OCI-LY7 (cell line): Measurements from ENCODE around the gene NIBAN1.

Source experiments
- EZH2phosphoT487 ChIP-seq: fragments of 200-600 bp; sonication (generic); IDR thresholded peaks from 2 replicates; pipeline ENCODE4 v1.6.1; 2018; ENCODE audit warnings: low read depth, borderline replicate concordance, mild to moderate bottlenecking, mixed run types, antibody characterized with exemption, low read length, moderate library complexity, mixed read lengths
- TF ChIP-seq, protein P1 (sequence below): fragments of 200-600 bp; sonication (generic); conservative IDR thresholded peaks from 2 replicates; pipeline ENCODE4 v1.5.1; 2014; ENCODE audit warnings: mild to moderate bottlenecking, antibody characterized with exemption, low read length, moderate library complexity, mixed read lengths

DNA sequence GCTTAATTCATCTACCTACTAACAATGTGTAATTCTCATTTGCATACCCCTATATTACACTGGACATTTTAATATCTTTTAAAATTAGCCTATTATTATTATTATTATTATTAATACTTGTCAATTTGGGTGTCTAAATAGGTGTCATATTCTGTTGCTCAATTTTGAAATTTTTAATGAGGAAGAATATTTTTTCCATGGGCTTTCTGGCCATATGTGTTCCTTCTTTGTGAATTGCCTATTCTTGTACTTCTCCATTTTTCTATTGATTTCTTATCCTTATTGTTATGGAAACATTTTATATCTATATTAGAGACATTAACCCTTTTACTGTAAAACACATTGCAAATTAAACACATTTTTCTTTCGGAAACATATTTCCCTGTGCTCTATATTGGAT, 6.4 kb upstream of the NIBAN1 start:
- TF ChIP-seq, protein P1, sequence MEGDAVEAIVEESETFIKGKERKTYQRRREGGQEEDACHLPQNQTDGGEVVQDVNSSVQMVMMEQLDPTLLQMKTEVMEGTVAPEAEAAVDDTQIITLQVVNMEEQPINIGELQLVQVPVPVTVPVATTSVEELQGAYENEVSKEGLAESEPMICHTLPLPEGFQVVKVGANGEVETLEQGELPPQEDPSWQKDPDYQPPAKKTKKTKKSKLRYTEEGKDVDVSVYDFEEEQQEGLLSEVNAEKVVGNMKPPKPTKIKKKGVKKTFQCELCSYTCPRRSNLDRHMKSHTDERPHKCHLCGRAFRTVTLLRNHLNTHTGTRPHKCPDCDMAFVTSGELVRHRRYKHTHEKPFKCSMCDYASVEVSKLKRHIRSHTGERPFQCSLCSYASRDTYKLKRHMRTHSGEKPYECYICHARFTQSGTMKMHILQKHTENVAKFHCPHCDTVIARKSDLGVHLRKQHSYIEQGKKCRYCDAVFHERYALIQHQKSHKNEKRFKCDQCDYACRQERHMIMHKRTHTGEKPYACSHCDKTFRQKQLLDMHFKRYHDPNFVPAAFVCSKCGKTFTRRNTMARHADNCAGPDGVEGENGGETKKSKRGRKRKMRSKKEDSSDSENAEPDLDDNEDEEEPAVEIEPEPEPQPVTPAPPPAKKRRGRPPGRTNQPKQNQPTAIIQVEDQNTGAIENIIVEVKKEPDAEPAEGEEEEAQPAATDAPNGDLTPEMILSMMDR: no peak
- TF ChIP-seq EZH2phosphoT487: no peak
